GM06990 (cell line): Measurements from ENCODE around the gene KIF26B.

Source experiments
- DNase-seq: peaks from one replicate; pipeline ENCODE4 v3.0.0-alpha.2; 2011; ENCODE audit not compliant: insufficient read length; ENCODE audit errors: extremely low read depth
- H3K27me3 ChIP-seq: replicated peaks from 2 replicates; pipeline ENCODE4 v1.6.0; 2011; ENCODE audit warnings: low read length; ENCODE audit not compliant: control insufficient read depth, insufficient read depth
- H3K36me3 ChIP-seq: 2 replicates; pipeline ENCODE4 v1.5.1; 2011; ENCODE audit warnings: low read length; ENCODE audit not compliant: control insufficient read depth, insufficient read depth
- H3K4me3 ChIP-seq: replicated peaks from 2 replicates; pipeline ENCODE4 v1.5.1; 2011; ENCODE audit warnings: low read depth, mild to moderate bottlenecking, control low read depth, low read length
- CTCF ChIP-seq: IDR thresholded peaks from 2 replicates; pipeline ENCODE4 v1.5.1; 2011; ENCODE audit warnings: low read length, control low read depth, mild to moderate bottlenecking, inconsistent platforms; ENCODE audit not compliant: insufficient read depth, poor library complexity, severe bottlenecking

The KIF26B gene

GRCh38 chr1:245133995-245134715 lies 20.6 kb upstream of the KIF26B start:
- H3K4me3 ChIP-seq, result no peak overlapping the region
- no peaks in the 10 kb centered on the region for H3K36me3 ChIP-seq
- no peak for DNase-seq
- no peaks in the 10 kb centered on the region for H3K27me3 ChIP-seq
- TF ChIP-seq CTCF, result no peak

DNA sequence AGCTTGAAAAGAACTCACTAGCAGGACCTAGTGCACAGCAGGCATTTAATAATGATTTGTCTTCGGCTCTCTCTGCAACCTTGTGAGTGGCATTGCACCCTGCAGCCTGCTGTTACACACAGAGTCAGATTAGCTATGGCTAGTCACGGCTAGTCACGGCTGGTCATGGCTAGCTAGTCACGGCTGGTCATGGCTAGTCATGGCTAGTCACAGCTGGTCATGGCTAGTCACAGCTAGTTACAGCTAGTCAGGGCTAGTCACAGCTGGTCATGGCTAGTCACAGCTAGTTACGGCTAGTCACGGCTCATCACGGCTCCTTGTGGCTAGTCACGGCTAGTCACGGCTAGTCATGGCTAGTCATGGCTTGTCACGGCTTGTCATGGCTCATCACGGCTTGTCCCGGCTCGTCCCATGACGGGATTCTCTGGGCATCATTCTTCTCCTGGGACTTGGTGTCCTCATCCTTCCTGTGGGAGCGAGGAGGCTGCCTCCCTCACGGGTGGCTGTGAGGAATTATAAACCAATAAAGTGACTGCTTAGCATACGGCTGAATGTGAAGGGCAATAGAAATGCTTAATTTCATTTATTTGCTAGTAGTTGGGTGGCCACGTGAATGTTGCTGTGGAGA lies 12.5 kb upstream of the KIF26B start:
- no peak for DNase-seq
- no peak for TF ChIP-seq CTCF
- no peaks in the 10 kb centered on the region for H3K36me3 ChIP-seq
- no peaks in the 10 kb centered on the region for H3K27me3 ChIP-seq
- H3K4me3 ChIP-seq, result no peak overlapping the region

GRCh38 chr1:245142976-245143375 lies 11.8 kb upstream of the KIF26B start:
- Histone ChIP-seq H3K4me3 (no peak overlapping the region), H3K36me3 (no peaks in the 10 kb centered on the region), H3K27me3 (no peaks in the 10 kb centered on the region)
- DNase-seq, result no peak
- TF ChIP-seq CTCF, result no peak

GRCh38 chr1:245143849-245144248 lies 10.9 kb upstream of the KIF26B start:
- no peaks in the 10 kb centered on the region for H3K27me3 ChIP-seq
- TF ChIP-seq CTCF, result no peak
- no peak for DNase-seq
- H3K4me3 ChIP-seq, result no peak overlapping the region
- H3K36me3 ChIP-seq, result no peaks in the 10 kb centered on the region

DNA sequence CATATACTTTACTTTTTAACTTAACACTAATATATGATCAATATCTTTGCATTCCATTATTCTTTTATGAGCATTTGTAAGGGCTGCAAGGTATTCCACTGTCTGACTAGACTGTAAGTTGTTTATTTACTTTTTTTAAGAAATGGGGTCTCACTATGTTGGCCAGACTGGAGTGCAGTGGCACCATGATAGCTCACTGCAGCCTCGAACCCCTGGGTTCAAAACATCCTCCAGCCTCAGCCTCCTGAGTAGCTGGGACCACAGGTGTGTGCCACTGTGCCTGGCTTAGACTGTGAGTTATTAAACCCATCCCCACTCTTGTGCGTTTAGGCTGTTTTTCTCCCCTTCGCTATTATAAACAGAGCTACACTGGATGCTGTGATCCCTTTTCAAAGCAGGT lies 6.7 kb upstream of the KIF26B start:
- Histone ChIP-seq H3K4me3 (no peak overlapping the region), H3K27me3 (no peaks in the 10 kb centered on the region; the same call in 1 of the 2 replicates), H3K36me3 (no peaks in the 10 kb centered on the region)
- TF ChIP-seq CTCF, result no peak
- DNase-seq, result no peak
